PC-3 (cell line): ENCODE measurements around the gene GDPD5.

Experiments used
- CTCF ChIP-seq: fragments of 300-600 bp; sonication (generic); conservative IDR thresholded peaks from 2 replicates; pipeline ENCODE4 v1.5.1; 2017; ENCODE audit warnings: antibody characterized with exemption, low read depth, mild to moderate bottlenecking, low read length
- EZH2phosphoT487 ChIP-seq: fragments of 300-600 bp; sonication (generic); IDR thresholded peaks from 2 replicates; pipeline ENCODE4 v1.6.1; 2018; ENCODE audit warnings: mild to moderate bottlenecking, antibody characterized with exemption, low read length, borderline replicate concordance

DNA sequence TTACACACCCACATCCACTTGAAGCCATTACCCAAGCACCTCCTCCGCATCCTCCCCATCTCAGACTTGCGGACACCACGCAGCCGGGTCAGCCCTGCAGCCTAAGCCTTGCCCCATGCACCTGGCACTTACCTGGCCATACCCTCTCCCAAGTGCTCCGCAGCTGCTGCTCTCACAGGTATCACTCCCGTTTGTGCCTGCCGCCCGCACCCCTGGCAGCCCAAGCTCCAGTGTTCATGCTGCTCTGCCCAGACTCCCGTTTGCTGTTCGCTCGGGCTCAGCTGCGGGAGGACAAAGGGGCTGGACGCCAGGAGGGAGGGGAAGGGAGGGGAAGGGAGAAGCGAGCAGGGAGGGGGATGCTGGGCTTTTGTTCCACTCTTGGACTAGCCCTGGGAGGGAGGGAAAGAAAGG, 92.8 kb downstream of the GDPD5 start, which contains the start of gene KLHL35:
- TF ChIP-seq EZH2phosphoT487 (no peak), CTCF (no peak)
